Esophagus squamous epithelium (tissue), 4 donors: ENCODE data around the gene FAM107B.

Experiments used
- CTCF ChIP-seq, 6 experiments: fragments of 450-650 bp in 4 of 6; fragments of 200-600 bp in 2 of 6; sonication (generic) in 2 of 6; IDR thresholded peaks; one replicate each; pipeline ENCODE4 v1.5.1; 2016 to 2019; ENCODE audit warnings: antibody characterized with exemption in 6 of 6, mild to moderate bottlenecking in 4 of 6, moderate library complexity in 4 of 6
- POLR2A ChIP-seq, 4 donors: fragments of 450-650 bp; IDR thresholded peaks; one replicate each; pipeline ENCODE4 v1.6.1; 2017; ENCODE audit warnings: antibody characterized with exemption in 4 of 4, mild to moderate bottlenecking in 4 of 4, moderate library complexity in 3 of 4

DNA sequence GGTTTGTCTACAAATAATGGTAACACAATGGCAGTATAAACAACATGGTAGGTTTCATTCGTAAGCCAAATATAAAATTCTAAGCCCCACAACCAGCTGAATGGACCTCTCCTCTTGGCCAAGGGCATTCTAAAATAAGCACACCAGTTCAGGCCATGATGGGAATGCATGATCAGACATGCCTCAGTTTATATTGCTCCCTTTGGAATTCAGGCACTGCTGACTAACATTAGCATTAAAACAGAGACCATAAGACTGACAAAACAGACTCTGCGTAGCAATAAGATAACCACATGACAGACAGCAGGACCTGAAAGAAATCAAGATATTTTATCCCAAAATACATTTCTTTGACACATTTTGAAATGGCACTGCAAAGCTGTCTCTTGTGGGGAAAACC lies 125.8 kb downstream of the FAM107B start:
- TF ChIP-seq POLR2A (IDR thresholded peaks at IDR 0.05) (no peak), CTCF (IDR thresholded peaks at IDR 0.05) (no peak)
